ENCODE results near the gene PITRM1.

Gene PITRM1

GRCh38 chr10:3147117-3147820 is 25.3 kb downstream of the PITRM1 start:
- Histone ChIP-seq H3K4me1 (ENCODE audit: control insufficient read depth in 1 of 2, insufficient read depth in 2 of 2, low read length in 2 of 2) (no peaks in the 10 kb centered on the region), H3K27me3 (ENCODE audit: low read depth, low read length) (no peaks in the 10 kb centered on the region), H3K4me3 (ENCODE audit: low read depth in 1 of 2, low read length in 2 of 2) (no peak overlapping the region), H3K9me3 (ENCODE audit: control insufficient read depth in 1 of 2, low read length in 2 of 2) (no peaks in the 10 kb centered on the region), H3K36me3 (ENCODE audit: control insufficient read depth in 1 of 2, insufficient read depth in 2 of 2, low read length in 2 of 2) (peaks cover 80 to 94% of the 10 kb centered on the region in 2 donors), H3K27ac (ENCODE audit: low read length) (no peak overlapping the region)

GRCh38 chr10:3146289-3146688 is 26.3 kb downstream of the PITRM1 start:
- H3K27me3 ChIP-seq (ENCODE audit: low read depth, low read length): no peaks in the 10 kb centered on the region
- H3K4me3 ChIP-seq (ENCODE audit: low read depth in 1 of 2, low read length in 2 of 2): no peak overlapping the region
- H3K36me3 ChIP-seq (ENCODE audit: control insufficient read depth in 1 of 2, insufficient read depth in 2 of 2, low read length in 2 of 2): peaks cover 80 to 87% of the 10 kb centered on the region in 2 donors
- H3K9me3 ChIP-seq (ENCODE audit: control insufficient read depth in 1 of 2, low read length in 2 of 2): no peaks in the 10 kb centered on the region
- no peaks in the 10 kb centered on the region for H3K4me1 ChIP-seq (ENCODE audit: control insufficient read depth in 1 of 2, insufficient read depth in 2 of 2, low read length in 2 of 2)
- H3K27ac ChIP-seq (ENCODE audit: low read length): no peak overlapping the region

- Histone ChIP-seq H3K36me3 (ENCODE audit: control insufficient read depth in 1 of 2, insufficient read depth in 2 of 2, low read length in 2 of 2) (peaks cover 76 to 82% of the 10 kb centered on the region in 2 donors), H3K27ac (ENCODE audit: low read length) (no peak overlapping the region)
These were observed 27.2 kb downstream of the PITRM1 start for GRCh38 chr10:3145366-3145765.

GRCh38 chr10:3143791-3144434 is 28.7 kb downstream of the PITRM1 start:
- no peak overlapping the region for H3K27ac ChIP-seq (ENCODE audit: low read length)
- peaks cover 76 to 82% of the 10 kb centered on the region in 2 donors for H3K36me3 ChIP-seq (ENCODE audit: control insufficient read depth in 1 of 2, insufficient read depth in 2 of 2, low read length in 2 of 2)
- no peaks in the 10 kb centered on the region for H3K9me3 ChIP-seq (ENCODE audit: control insufficient read depth in 1 of 2, low read length in 2 of 2)
- H3K4me3 ChIP-seq (ENCODE audit: low read depth in 1 of 2, low read length in 2 of 2): no peak overlapping the region
- H3K4me1 ChIP-seq (ENCODE audit: control insufficient read depth in 1 of 2, insufficient read depth in 2 of 2, low read length in 2 of 2): peaks cover 0 to 10% of the 10 kb centered on the region in 2 donors
- no peaks in the 10 kb centered on the region for H3K27me3 ChIP-seq (ENCODE audit: low read depth, low read length)

More at GRCh38 chr10:3145366-3145765, 27.2 kb downstream of the PITRM1 start:
- no peak overlapping the region for H3K4me3 ChIP-seq (ENCODE audit: low read depth in 1 of 2, low read length in 2 of 2)
- no peaks in the 10 kb centered on the region for H3K27me3 ChIP-seq (ENCODE audit: low read depth, low read length)
- H3K4me1 ChIP-seq (ENCODE audit: control insufficient read depth in 1 of 2, insufficient read depth in 2 of 2, low read length in 2 of 2): peaks cover 0 to 8% of the 10 kb centered on the region in 2 donors
- no peaks in the 10 kb centered on the region for H3K9me3 ChIP-seq (ENCODE audit: control insufficient read depth in 1 of 2, low read length in 2 of 2)

- H3K4me3 ChIP-seq (ENCODE audit: low read depth in 1 of 2, low read length in 2 of 2): no peak overlapping the region
- peaks cover 76 to 82% of the 10 kb centered on the region in 2 donors for H3K36me3 ChIP-seq (ENCODE audit: control insufficient read depth in 1 of 2, insufficient read depth in 2 of 2, low read length in 2 of 2)
- H3K4me1 ChIP-seq (ENCODE audit: control insufficient read depth in 1 of 2, insufficient read depth in 2 of 2, low read length in 2 of 2): peaks cover 0 to 10% of the 10 kb centered on the region in 2 donors
- no peaks in the 10 kb centered on the region for H3K27me3 ChIP-seq (ENCODE audit: low read depth, low read length)
- H3K27ac ChIP-seq (ENCODE audit: low read length): no peak overlapping the region
- H3K9me3 ChIP-seq (ENCODE audit: control insufficient read depth in 1 of 2, low read length in 2 of 2): no peaks in the 10 kb centered on the region
These were observed 29.2 kb downstream of the PITRM1 start for GRCh38 chr10:3143366-3143765.

GRCh38 chr10:3142146-3142875 is 30.3 kb downstream of the PITRM1 start:
- H3K27me3 ChIP-seq (ENCODE audit: low read depth, low read length): no peaks in the 10 kb centered on the region
- no peak overlapping the region for H3K27ac ChIP-seq (ENCODE audit: low read length)
- peaks cover 69 to 82% of the 10 kb centered on the region in 2 donors for H3K36me3 ChIP-seq (ENCODE audit: control insufficient read depth in 1 of 2, insufficient read depth in 2 of 2, low read length in 2 of 2)
- no peak overlapping the region for H3K4me3 ChIP-seq (ENCODE audit: low read depth in 1 of 2, low read length in 2 of 2)
- no peaks in the 10 kb centered on the region for H3K9me3 ChIP-seq (ENCODE audit: control insufficient read depth in 1 of 2, low read length in 2 of 2)
- H3K4me1 ChIP-seq (ENCODE audit: control insufficient read depth in 1 of 2, insufficient read depth in 2 of 2, low read length in 2 of 2): peaks cover 0 to 15% of the 10 kb centered on the region in 2 donors

GRCh38 chr10:3141351-3142005 is 31.1 kb downstream of the PITRM1 start:
- peaks cover 72 to 82% of the 10 kb centered on the region in 2 donors for H3K36me3 ChIP-seq (ENCODE audit: control insufficient read depth in 1 of 2, insufficient read depth in 2 of 2, low read length in 2 of 2)
- H3K27ac ChIP-seq (ENCODE audit: low read length): no peak overlapping the region
- H3K9me3 ChIP-seq (ENCODE audit: control insufficient read depth in 1 of 2, low read length in 2 of 2): no peaks in the 10 kb centered on the region
- peaks cover 0 to 22% of the 10 kb centered on the region in 2 donors for H3K4me1 ChIP-seq (ENCODE audit: control insufficient read depth in 1 of 2, insufficient read depth in 2 of 2, low read length in 2 of 2)
- H3K4me3 ChIP-seq (ENCODE audit: low read depth in 1 of 2, low read length in 2 of 2): no peak overlapping the region
- H3K27me3 ChIP-seq (ENCODE audit: low read depth, low read length): no peaks in the 10 kb centered on the region

GRCh38 chr10:3140280-3140679 is 32.3 kb downstream of the PITRM1 start:
- Histone ChIP-seq H3K4me1 (ENCODE audit: control insufficient read depth in 1 of 2, insufficient read depth in 2 of 2, low read length in 2 of 2) (peaks cover 0 to 26% of the 10 kb centered on the region in 2 donors), H3K36me3 (ENCODE audit: control insufficient read depth in 1 of 2, insufficient read depth in 2 of 2, low read length in 2 of 2) (peaks cover 65 to 84% of the 10 kb centered on the region in 2 donors), H3K27ac (ENCODE audit: low read length) (no peak overlapping the region), H3K4me3 (ENCODE audit: low read depth in 1 of 2, low read length in 2 of 2) (no peak overlapping the region), H3K9me3 (ENCODE audit: control insufficient read depth in 1 of 2, low read length in 2 of 2) (no peaks in the 10 kb centered on the region), H3K27me3 (ENCODE audit: low read depth, low read length) (no peaks in the 10 kb centered on the region)

GRCh38 chr10:3139216-3139910 is 33.2 kb downstream of the PITRM1 start:
- no peak overlapping the region for H3K27ac ChIP-seq (ENCODE audit: low read length)
- peaks cover 0 to 26% of the 10 kb centered on the region in 2 donors for H3K4me1 ChIP-seq (ENCODE audit: control insufficient read depth in 1 of 2, insufficient read depth in 2 of 2, low read length in 2 of 2)
- peaks cover 65 to 86% of the 10 kb centered on the region in 2 donors for H3K36me3 ChIP-seq (ENCODE audit: control insufficient read depth in 1 of 2, insufficient read depth in 2 of 2, low read length in 2 of 2)
- H3K27me3 ChIP-seq (ENCODE audit: low read depth, low read length): no peaks in the 10 kb centered on the region
- H3K4me3 ChIP-seq (ENCODE audit: low read depth in 1 of 2, low read length in 2 of 2): no peak overlapping the region
- H3K9me3 ChIP-seq (ENCODE audit: control insufficient read depth in 1 of 2, low read length in 2 of 2): no peaks in the 10 kb centered on the region

- no peaks in the 10 kb centered on the region for H3K9me3 ChIP-seq (ENCODE audit: control insufficient read depth in 1 of 2, low read length in 2 of 2)
- no peaks in the 10 kb centered on the region for H3K27me3 ChIP-seq (ENCODE audit: low read depth, low read length)
- peaks cover 61 to 86% of the 10 kb centered on the region in 2 donors for H3K36me3 ChIP-seq (ENCODE audit: control insufficient read depth in 1 of 2, insufficient read depth in 2 of 2, low read length in 2 of 2)
- H3K4me1 ChIP-seq (ENCODE audit: control insufficient read depth in 1 of 2, insufficient read depth in 2 of 2, low read length in 2 of 2): peaks cover 0 to 26% of the 10 kb centered on the region in 2 donors
- H3K27ac ChIP-seq (ENCODE audit: low read length): no peak overlapping the region
- no peak overlapping the region for H3K4me3 ChIP-seq (ENCODE audit: low read depth in 1 of 2, low read length in 2 of 2)
These were observed 34.4 kb downstream of the PITRM1 start for GRCh38 chr10:3137958-3138726.
